ENCODE data around the gene PKP1. TPM values are rescaled to one million over a fixed set of nuclear protein-coding genes. Genes with fewer than 3 reads are reported as not detected.
A peak's percentile ranks its signal among the peaks of the same experiment; 100 is the strongest.

PKP1 gene
- total RNA-seq, 4 donors from 2014 or later: 0.27 to 12.8 (median 4.0) TPM

- no peaks in the 10 kb centered on the region for H3K9me3 ChIP-seq
- no peaks in the 10 kb centered on the region for H3K36me3 ChIP-seq
- H3K4me3 ChIP-seq: no peak overlapping the region
- peak; percentile 16 for ATAC-seq
- H3K27ac ChIP-seq: no peak overlapping the region
- WGBS, 2 donors (ENCODE audit: low coverage in 1 of 2): no CpG with 5 or more reads among the region's 16 CpGs
- no peaks in the 10 kb centered on the region for H3K4me1 ChIP-seq
- H3K27me3 ChIP-seq: no peaks in the 10 kb centered on the region
- TF ChIP-seq EP300 (IDR thresholded peaks at IDR 0.05): no peak
- no peak for TF ChIP-seq CTCF (IDR thresholded peaks at IDR 0.05)
- TF ChIP-seq POLR2A (IDR thresholded peaks at IDR 0.05): no peak
- no peak for TF ChIP-seq POLR2AphosphoS5 (IDR thresholded peaks at IDR 0.05)
These were observed 41.7 kb downstream of the PKP1 start for GRCh38 chr1:201324821-201325677.

GRCh38 chr1:201325678-201326060, 42.4 kb downstream of the PKP1 start:
- 86% methylated on average over 6 of the region's 8 CpGs; no CpG with 5 or more reads in 1 of the 2 donors for WGBS, 2 donors (ENCODE audit: low coverage in 1 of 2)
- Histone ChIP-seq H3K27ac (no peak overlapping the region), H3K4me1 (no peaks in the 10 kb centered on the region), H3K27me3 (no peaks in the 10 kb centered on the region), H3K36me3 (no peaks in the 10 kb centered on the region), H3K9me3 (no peaks in the 10 kb centered on the region), H3K4me3 (no peak overlapping the region)
- TF ChIP-seq EP300 (IDR thresholded peaks at IDR 0.05) (no peak), POLR2A (IDR thresholded peaks at IDR 0.05) (no peak), CTCF (IDR thresholded peaks at IDR 0.05) (no peak), POLR2AphosphoS5 (IDR thresholded peaks at IDR 0.05) (no peak)
- ATAC-seq: no peak

- no peak for ATAC-seq
- TF ChIP-seq POLR2AphosphoS5 (IDR thresholded peaks at IDR 0.05) (no peak), POLR2A (IDR thresholded peaks at IDR 0.05) (no peak), CTCF (IDR thresholded peaks at IDR 0.05) (no peak), EP300 (IDR thresholded peaks at IDR 0.05) (no peak)
- 71 to 93% methylated on average over 3 to 4 of the region's 4 CpGs for WGBS, 2 donors (ENCODE audit: low coverage in 1 of 2)
- H3K9me3 ChIP-seq: no peaks in the 10 kb centered on the region
- no peak overlapping the region for H3K27ac ChIP-seq
- H3K4me3 ChIP-seq: no peak overlapping the region
- no peaks in the 10 kb centered on the region for H3K4me1 ChIP-seq
- no peaks in the 10 kb centered on the region for H3K27me3 ChIP-seq
- no peaks in the 10 kb centered on the region for H3K36me3 ChIP-seq
These were observed 43.4 kb downstream of the PKP1 start for GRCh38 chr1:201326710-201327109.

GRCh38 chr1:201327687-201328240, 44.5 kb downstream of the PKP1 start:
- Histone ChIP-seq H3K27ac (no peak overlapping the region), H3K4me1 (no peaks in the 10 kb centered on the region), H3K27me3 (no peaks in the 10 kb centered on the region), H3K36me3 (no peaks in the 10 kb centered on the region), H3K9me3 (no peaks in the 10 kb centered on the region), H3K4me3 (no peak overlapping the region)
- no peak for ATAC-seq
- TF ChIP-seq POLR2A (IDR thresholded peaks at IDR 0.05): no peak
- TF ChIP-seq CTCF (IDR thresholded peaks at IDR 0.05): no peak
- TF ChIP-seq POLR2AphosphoS5 (IDR thresholded peaks at IDR 0.05): no peak
- no peak for TF ChIP-seq EP300 (IDR thresholded peaks at IDR 0.05)
- WGBS, 2 donors (ENCODE audit: low coverage in 1 of 2): 22 to 89% methylated on average over 1 to 3 of the region's 7 CpGs

- Histone ChIP-seq H3K36me3 (no peaks in the 10 kb centered on the region), H3K9me3 (no peaks in the 10 kb centered on the region), H3K4me1 (no peaks in the 10 kb centered on the region), H3K4me3 (no peak overlapping the region), H3K27ac (no peak overlapping the region), H3K27me3 (no peaks in the 10 kb centered on the region)
- TF ChIP-seq POLR2A (IDR thresholded peaks at IDR 0.05) (no peak), EP300 (IDR thresholded peaks at IDR 0.05) (no peak), POLR2AphosphoS5 (IDR thresholded peaks at IDR 0.05) (no peak), CTCF (IDR thresholded peaks at IDR 0.05) (no peak)
- no peak for ATAC-seq
- WGBS, 2 donors (ENCODE audit: low coverage in 1 of 2): 76% methylated on average over 2 of the region's 4 CpGs; no CpG with 5 or more reads in 1 of the 2 donors
These were observed 45.3 kb downstream of the PKP1 start for GRCh38 chr1:201328576-201328975.
